Measurements from ENCODE around the gene ZNF32.
A peak's percentile ranks its signal among the peaks of the same experiment; 100 is the strongest.
"Not testable (repeated sequence)": the region's sequence is repeated elsewhere in the genome, so short reads cannot be mapped to it uniquely, and the experiment has no call there.

ZNF32 gene

DNA sequence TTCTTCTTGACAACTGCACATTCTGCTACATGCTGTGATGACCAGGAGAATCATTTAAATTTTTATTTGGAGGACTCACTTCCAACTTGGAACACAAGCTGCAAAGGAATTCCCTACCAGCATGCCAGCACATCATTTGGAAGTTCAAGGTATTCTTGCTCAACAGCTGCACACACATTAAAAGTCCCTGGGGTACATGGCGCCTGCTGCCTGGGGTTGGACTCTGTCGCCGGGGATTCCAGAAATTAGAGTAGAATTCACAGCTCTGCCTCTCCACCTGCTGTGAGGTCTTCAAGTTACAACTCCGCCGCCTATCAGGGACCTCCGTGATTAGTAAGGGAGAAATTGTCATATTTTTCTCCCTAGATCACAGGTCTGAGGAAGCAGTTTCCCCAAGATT, 1.1 kb downstream of the ZNF32 start:
- H3K4me3 ChIP-seq (ENCODE audit: low read length), result peak overlapping the region; percentile 64
- TF ChIP-seq, protein P1, sequence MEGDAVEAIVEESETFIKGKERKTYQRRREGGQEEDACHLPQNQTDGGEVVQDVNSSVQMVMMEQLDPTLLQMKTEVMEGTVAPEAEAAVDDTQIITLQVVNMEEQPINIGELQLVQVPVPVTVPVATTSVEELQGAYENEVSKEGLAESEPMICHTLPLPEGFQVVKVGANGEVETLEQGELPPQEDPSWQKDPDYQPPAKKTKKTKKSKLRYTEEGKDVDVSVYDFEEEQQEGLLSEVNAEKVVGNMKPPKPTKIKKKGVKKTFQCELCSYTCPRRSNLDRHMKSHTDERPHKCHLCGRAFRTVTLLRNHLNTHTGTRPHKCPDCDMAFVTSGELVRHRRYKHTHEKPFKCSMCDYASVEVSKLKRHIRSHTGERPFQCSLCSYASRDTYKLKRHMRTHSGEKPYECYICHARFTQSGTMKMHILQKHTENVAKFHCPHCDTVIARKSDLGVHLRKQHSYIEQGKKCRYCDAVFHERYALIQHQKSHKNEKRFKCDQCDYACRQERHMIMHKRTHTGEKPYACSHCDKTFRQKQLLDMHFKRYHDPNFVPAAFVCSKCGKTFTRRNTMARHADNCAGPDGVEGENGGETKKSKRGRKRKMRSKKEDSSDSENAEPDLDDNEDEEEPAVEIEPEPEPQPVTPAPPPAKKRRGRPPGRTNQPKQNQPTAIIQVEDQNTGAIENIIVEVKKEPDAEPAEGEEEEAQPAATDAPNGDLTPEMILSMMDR (IDR thresholded peaks at IDR 0.05; ENCODE audit: insufficient read depth, low read depth, low read length, missing control alignments), result no peak
- no peak for DNase-seq (ENCODE audit: low read depth)

DNA sequence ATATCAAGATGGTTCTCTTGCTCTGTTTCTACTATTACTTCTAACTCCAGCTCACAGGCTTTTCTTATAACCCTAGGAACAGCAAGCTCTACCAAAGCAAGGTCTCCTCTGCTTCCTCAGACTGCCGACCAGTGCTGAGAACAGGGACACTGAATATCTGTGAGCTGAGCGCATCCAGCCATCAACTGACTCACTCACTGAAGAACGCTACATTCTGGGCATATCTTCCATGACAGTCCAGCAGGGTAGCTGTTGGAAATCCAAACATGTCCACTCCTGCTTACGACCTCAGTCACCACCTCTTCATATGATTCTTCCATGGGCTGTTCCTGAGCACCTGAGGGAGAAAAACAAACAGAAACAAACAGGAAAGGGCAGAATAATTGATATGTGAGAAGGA, 2.8 kb downstream of the ZNF32 start:
- H3K4me3 ChIP-seq (ENCODE audit: low read length), result no peak overlapping the region
- TF ChIP-seq, protein P1 (IDR thresholded peaks at IDR 0.05; ENCODE audit: insufficient read depth, low read depth, low read length, missing control alignments), result no peak
- no peak for DNase-seq (ENCODE audit: low read depth)

DNA sequence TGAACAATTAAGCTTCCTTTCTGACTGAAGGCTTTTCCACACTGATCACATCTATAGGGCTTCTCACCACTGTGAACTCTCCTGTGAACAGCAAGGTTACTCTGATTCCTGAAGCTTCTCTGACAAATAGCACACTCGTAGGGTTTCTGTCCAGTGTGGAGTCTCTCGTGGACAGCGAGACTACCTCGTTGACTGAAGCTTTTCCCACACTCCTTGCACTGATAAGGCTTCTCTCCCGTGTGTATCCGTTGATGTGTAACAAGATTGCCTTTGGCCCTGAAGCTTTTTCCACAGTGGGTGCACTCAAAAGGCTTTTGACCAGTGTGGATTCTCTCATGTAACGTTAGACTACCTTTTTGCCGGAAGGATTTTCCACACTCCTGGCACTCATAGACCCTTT, 4.4 kb downstream of the ZNF32 start:
- no peak for DNase-seq (ENCODE audit: low read depth)
- TF ChIP-seq, protein P1 (IDR thresholded peaks at IDR 0.05; ENCODE audit: insufficient read depth, low read depth, low read length, missing control alignments), result no peak
- H3K4me3 ChIP-seq (ENCODE audit: low read length), result no peak overlapping the region

DNA sequence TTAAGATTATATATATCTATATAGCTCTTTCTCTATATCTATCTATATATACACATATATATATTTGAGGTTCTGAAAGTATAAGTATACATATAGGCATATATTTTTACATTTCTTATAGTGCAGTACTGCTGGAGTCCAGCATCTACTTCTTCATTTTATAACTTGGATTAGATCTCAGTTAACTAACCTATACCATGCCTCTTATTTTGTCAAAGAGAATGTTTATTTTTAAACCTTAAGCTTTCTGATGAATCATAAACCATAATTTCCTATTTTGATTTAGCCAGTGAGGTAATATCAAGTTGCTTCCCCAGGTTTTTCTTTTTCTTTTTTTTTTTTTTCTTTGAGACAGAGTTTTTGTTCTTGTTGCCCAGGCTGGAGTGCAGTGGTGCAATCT, 8.1 kb downstream of the ZNF32 start:
- no peak overlapping the region for H3K4me3 ChIP-seq (ENCODE audit: low read length)
- TF ChIP-seq, protein P1 (IDR thresholded peaks at IDR 0.05; ENCODE audit: insufficient read depth, low read depth, low read length, missing control alignments), result no peak
- no peak for DNase-seq (ENCODE audit: low read depth)

DNA sequence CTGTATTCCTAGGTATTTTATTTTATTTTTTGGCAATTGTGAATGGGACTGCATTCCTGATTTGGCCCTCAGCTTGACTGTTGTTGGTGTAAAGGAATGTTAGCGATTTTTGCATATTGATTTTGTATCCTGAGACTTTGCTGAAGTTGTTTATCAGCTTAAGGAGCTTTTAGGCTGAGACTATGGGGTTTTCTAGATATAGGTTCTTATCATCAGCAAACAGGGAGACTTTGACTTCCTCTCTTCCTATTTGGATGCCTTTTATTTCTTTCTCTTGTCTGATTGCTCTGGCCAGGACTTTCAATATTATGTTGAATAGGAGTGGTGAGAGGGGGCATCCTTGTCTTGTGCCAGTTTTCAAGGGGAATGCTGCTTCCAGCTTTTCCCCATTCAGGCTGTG, 12.9 kb downstream of the ZNF32 start:
- DNase-seq (ENCODE audit: low read depth); H3K4me3 ChIP-seq (ENCODE audit: low read length): not testable (repeated sequence)

DNA sequence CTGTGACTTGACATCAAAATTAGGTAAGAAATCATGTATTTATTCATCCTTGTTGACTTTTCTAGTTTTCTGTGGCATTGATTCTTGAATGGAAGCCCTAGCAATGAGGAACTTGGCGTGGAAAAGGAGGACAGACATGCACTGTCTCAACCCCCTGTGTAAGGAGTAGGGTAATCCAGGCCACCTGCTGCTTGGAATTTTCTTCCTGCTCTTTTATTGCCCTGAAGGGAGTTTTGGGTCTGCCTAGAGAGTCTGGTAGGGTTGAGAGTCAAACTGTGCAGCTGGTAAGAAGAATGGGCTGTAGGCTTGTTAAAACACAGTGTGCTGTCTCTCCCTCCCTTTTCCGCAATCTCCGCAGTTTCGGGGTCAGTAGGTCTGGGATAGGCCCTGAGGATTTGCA, 19.7 kb downstream of the ZNF32 start:
- no peak overlapping the region for H3K4me3 ChIP-seq (ENCODE audit: low read length)
- TF ChIP-seq, protein P1 (IDR thresholded peaks at IDR 0.05; ENCODE audit: insufficient read depth, low read depth, low read length, missing control alignments), result no peak
- no peak for DNase-seq (ENCODE audit: low read depth)

DNA sequence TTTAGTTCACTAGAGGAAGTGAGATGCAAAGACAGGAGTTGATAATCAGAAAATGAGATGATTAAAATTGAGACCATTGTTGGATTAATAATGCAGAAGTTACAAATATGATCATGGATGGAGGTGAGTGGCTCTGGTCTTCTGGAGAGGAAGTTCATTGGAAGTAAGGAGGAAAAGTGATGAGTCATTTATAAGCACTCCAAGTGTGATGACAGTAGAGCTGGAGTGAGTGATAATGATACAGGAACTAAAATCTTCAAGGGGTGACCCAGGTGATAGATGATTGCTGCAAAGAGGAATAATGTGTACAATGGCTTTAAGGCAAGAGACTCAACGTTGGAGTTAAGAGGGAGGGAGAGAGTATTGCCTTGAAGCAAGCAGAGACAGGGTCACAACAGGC, 20.7 kb downstream of the ZNF32 start:
- TF ChIP-seq, protein P1 (IDR thresholded peaks at IDR 0.05; ENCODE audit: insufficient read depth, low read depth, low read length, missing control alignments), result no peak
- H3K4me3 ChIP-seq (ENCODE audit: low read length), result no peak overlapping the region
- no peak for DNase-seq (ENCODE audit: low read depth)

DNA sequence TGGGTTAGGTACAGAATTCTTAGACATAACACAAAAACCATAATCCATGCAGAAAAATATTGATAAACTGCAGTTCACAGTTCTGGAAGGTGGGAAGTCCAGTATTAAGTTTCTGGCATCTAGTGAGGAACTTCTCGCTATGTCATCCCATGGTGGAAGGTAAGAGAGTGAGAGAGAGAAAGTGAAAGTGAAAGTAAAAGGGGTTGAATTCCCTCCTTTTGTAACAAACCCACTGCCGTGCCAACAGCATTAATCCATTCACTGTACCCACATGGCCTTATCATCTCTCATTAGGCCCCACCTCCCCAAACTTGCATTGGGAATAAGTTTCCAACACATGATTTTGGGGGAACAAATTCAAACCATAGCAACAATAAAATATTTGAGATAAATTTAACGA, 25.3 kb downstream of the ZNF32 start:
- TF ChIP-seq, protein P1 (IDR thresholded peaks at IDR 0.05; ENCODE audit: insufficient read depth, low read depth, low read length, missing control alignments), result no peak
- H3K4me3 ChIP-seq (ENCODE audit: low read length), result no peak overlapping the region
- DNase-seq (ENCODE audit: low read depth), result no peak

All from epithelial cell of esophagus (primary cell).